T follicular helper cell (primary cell): Measurements from ENCODE around the gene PTPRR.

Source experiments
- DNase-seq: peaks from one replicate; pipeline ENCODE4 v3.0.0-alpha.2; 2020; ENCODE audit warnings: low read depth

The PTPRR gene

GRCh38 chr12:70796989-70797388 is 123.5 kb downstream of the PTPRR start:
- DNase-seq: no peak

DNA sequence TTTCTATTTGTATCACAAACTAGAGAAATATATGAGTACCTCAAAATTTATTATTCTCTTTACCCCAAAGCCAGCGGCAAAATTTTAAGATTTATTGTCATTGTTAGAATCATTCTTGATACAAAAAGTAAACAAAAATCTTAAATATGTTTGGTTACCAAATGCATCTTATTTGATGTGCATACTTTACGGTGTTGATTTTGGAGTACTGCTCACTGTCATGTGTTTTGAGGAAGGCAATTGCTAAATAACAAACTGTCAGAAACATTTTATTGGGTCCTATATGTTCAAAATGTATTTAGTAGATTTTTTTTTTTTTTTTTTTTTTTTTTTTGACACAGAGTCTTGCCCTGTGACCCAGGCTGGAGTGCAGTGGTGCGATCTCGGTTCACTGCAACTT is 124.9 kb downstream of the PTPRR start:
- no peak for DNase-seq

DNA sequence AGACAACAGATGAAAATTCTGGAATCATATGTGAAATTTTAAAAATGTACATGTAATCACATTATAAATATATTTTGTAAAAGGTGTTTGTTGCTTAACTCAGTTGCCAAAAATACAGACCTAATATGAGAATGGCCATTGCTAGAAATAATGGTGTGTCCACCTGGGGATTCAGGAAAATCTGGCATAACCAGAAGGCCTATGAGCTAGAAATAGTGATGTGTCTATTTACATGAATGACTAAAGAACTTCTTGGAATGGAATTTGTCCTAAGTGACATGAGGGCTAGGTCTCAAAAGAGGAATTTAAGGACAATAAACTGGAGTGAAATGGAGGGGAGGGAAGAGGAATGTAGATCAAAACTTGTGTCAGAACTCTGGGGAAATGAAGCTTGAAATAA is 126.4 kb downstream of the PTPRR start:
- DNase-seq: no peak

DNA sequence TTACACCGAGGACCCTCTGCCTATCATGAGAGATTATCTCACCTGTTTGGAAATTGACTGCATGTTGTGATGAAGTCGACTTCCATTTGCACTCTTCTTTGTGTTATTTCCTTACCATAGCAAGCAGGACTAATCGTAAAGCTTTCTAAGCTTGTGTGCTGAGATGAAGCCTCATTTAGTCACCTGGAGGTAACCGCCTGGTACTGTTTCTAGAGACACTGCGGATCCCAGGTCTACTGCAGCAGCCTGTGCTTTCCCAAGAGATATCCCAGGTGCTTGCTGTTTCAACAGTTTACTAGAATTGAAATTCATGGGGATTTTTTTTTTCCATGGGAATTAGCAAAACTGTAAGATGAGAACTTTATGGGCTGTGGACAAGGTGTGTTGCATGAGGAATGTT is 131.8 kb downstream of the PTPRR start:
- DNase-seq: no peak

- no peak for DNase-seq
These were observed 132.9 kb downstream of the PTPRR start for GRCh38 chr12:70787612-70788011.

DNA sequence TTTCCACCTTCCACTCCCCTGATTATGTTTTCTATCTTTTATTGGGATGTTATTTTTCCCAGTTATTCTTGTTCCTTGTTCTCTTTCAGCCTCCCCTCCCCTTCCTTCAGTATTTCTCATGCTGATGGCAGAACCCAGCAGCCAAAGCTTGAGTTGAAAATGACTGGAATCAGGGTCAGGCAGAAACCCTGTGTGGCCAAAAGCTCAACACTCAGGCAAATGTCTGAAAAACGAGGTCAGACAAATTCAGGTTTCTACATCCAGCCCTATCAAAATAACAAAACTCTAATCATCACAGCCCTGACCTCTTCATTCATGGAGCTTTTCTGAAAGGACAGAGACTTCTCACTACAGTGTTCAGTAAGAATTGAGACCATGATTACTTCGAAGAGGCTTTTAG is 134.6 kb downstream of the PTPRR start:
- DNase-seq: no peak

GRCh38 chr12:70784042-70784668 is 136.4 kb downstream of the PTPRR start:
- no peak for DNase-seq

GRCh38 chr12:70783455-70783854 is 137.1 kb downstream of the PTPRR start:
- no peak for DNase-seq

- no peak for DNase-seq
These were observed 141.3 kb downstream of the PTPRR start for GRCh38 chr12:70779250-70779649.

- DNase-seq: no peak
These were observed 146.5 kb downstream of the PTPRR start for GRCh38 chr12:70774055-70774454.

GRCh38 chr12:70772836-70773235 is 147.7 kb downstream of the PTPRR start:
- DNase-seq: no peak

DNA sequence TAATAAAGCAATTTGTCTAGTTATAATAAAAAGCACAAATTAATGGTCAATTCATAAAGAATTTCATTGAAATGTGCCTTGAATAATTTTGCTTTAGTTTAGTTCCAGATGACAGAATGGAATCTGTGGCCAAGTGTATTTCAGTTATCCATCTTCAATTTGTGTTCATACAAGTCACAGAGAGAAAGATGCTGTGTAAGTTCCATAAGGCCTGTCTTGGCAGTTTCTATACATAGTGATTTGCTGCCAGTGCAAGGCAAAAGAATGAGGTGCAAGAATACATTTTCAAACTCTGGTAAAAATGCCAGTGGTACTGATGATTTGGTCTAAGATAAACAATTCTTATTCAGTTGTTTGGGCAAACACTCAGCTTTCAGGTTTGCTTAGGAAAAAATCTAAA is 149.0 kb downstream of the PTPRR start:
- no peak for DNase-seq

- DNase-seq: no peak
These were observed 156.9 kb downstream of the PTPRR start for GRCh38 chr12:70763666-70764065.

DNA sequence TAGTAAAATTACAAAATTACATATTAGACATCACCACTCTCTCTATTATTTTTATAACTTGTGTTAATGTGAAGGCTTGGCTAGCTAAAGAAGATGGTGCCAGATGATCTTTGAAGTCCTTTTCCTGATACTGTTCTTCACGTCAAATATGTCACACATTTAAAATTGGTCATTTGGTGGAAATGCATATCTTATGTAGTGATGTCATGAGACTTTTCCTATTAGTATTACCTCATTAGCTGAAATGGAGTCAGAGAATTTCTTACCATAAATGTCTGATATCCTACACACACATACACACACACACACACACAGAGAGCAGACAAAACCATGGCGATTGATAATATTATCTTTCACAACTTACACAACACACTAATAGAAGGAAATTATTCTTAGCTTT is 158.5 kb downstream of the PTPRR start:
- no peak for DNase-seq

- DNase-seq: no peak
These were observed 161.2 kb downstream of the PTPRR start for GRCh38 chr12:70759161-70759918.

GRCh38 chr12:70758494-70758845 is 162.1 kb downstream of the PTPRR start:
- no peak for DNase-seq

DNA sequence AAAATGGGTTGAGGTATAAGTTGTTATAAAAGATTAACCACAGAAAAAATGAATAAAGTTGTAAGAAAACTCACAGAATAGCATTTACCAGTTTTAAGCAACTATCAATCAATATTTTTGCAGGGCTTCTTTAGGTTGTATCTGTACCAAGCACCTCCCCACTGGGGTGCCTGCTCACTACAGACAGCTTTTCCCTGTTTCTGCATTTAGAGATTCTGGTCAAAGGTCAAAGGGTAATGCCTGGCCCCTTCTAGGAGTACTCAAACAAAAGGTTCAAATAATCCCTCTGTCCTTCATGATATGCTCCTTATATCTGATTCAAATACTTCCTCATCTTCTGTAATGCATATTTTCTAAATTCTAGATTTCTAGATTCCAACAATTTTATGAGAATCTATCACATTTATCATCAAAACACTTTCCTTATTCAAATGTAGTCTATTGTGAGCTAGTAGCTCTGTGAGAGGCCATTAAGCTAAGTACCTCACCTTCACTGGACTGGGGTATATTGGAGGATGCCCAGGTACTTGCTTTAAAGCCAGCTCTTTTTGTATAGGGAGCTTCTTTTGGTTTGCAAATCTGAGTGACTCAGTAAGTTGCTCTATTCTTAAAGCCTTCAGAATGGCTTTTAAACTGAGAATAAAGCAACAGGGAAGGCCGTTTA is 162.6 kb downstream of the PTPRR start:
- no peak for DNase-seq

DNA sequence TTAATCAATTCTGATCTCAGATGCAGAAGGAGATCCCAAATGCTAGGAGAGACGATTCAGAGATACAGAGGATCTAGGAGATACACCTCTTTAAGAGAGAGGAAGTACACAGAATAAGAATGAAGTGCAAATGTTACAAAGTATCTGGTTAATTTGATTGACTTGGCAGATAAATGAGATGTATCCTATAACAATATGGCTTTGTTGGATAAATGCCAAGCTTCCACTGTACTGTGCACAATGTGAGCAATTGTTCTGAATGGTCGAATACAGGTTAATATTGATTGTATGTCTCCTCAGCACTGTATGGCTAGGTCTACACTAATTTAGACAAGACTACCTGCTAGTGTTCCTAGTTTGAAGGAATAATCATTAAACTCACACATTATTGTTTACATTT is 163.7 kb downstream of the PTPRR start:
- DNase-seq: no peak

DNA sequence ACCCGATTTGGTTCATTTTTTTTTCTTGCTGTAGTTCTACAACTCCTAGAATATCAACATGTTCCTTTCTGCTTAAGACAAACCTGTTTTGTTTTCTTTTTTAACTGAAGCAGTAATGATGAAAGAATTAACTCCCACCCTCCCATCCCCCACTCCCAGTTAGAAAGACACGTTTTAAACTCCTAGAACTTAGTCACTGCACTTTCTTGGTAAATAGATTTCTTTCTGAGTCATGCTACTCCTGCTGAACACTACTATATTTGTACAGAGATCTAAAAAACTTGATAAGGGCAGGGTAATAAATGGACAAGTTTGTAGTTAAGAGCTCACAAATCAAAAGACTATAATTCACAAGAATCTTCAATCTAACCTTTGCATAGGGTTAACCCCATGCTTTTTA is 164.4 kb downstream of the PTPRR start:
- no peak for DNase-seq

DNA sequence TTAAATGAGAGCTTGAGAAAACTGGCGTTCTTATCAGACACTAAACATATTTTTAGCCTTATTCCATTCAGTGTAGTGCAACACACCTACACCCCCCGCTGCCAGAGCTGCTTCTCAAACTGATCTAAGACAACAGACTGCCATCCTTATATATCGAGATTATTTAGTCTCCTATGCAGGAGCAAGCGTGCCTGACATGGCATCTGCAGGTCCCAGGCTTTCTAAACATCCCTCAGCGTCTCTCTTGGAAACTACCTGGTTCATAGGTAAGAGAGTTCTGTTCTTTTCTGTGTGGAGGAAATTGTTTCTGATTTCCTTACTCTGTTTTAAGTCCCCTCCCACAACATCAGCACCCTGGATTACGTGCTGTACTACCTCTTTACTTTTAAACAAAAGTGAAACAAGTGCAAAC is 166.2 kb downstream of the PTPRR start:
- DNase-seq: no peak

DNA sequence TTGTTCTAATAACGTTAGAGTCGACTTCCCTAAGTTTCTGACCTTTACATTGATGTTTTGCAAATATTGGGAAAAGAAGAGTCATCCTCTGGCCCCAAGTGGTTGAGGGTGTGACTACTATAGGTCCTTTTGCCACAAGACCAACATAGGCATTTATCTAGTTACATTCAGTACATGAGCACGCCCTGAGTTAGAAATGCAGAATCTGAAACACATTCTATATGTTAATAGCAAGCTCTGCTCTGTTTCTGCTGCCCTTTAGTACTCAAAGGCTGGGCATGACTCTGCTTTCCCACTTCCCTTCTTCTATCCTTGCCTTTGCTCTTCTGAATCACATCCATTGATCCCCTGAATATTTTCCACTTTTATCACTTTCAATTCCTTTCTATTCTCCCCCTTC is 168.2 kb downstream of the PTPRR start:
- DNase-seq: no peak

DNA sequence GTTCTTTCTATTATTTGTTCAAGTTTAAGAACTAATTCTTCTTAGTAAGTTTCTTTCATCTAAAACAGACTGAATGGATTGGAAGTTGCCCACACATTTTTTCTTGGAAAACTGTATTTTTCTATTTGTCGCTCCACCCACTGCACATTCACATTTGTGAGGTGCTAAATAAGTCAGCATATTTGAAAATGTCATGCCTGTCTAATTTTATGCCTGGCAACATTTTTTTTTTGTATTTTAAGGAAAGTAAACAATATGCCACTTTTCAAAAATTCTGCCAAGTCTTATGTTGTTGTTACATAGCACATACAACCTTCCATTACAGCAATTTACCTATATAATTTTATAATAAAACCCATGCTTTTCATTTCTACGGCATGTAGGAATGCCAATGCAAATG is 170.6 kb downstream of the PTPRR start:
- no peak for DNase-seq

DNA sequence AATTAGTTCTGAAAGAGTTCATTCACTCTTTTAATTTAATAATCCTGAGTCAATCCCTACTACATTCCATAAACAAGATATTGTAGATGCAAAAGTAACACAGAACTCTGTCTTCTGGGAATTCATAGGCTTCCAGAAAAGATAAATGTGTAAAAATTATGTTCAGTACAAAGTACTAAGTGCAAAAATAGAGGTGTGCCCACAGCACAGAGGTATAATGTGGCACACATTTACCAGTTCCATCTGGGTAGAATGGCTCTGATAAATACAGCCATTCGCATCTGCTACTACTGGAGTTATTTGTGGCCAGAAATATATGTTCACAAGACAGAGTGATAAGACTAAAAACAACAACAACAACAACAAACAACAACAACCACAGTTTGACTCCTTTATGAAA is 171.7 kb downstream of the PTPRR start:
- DNase-seq: no peak
